Activated CD8-positive, alpha-beta memory T cell treated with anti-CD3 and anti-CD28 coated beads, Interleukin-2, amount 50 U/mL, for 1 hour (primary cell): Measurements from ENCODE around the gene TNFRSF13B.
"Not testable (repeated sequence)": the region's sequence is repeated elsewhere in the genome, so short reads cannot be mapped to it uniquely, and the experiment has no call there.

Experiments used
- DNase-seq: peaks from one replicate; pipeline ENCODE4 v3.0.0-alpha.2; 2020; ENCODE audit errors: extremely low read depth

Gene TNFRSF13B

DNA sequence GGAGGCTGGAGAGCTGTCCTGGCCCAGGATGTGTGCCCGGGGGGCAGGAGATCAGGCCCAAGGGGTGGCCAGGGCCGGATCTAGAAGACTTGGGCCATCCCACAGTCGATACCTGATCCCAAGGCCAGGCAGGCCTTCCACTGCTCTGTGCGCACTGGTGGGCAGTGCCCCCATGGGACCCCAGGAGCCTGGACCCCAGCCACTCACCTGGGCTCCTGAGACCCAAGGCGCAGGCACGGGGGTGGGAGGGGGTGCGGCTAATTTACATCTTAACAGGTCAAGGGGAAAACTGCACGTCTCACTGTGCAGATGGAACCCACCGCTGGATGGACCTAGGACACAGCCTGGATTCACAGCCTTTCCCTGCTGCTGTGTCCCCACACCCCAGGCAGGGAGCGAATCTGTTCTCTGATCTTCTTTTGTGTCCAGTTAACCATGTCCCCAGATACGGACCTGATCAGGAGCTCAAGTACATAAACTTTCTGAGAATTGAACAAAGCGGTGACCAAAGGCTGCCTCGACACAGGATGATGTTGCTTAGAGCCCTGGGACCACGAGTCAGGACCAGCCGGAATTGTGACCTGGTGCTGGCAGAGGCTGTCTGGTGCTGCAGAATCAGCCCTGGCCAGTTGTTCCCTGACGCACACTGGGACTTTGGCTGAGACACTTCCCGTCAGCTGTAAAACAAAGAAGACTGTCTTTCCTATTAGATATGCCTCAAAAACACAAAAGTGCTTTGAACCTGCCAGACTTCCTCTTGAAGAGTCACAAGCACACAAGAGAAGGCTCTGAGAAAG lies 60.6 kb downstream of the TNFRSF13B start:
- no peak for DNase-seq

DNA sequence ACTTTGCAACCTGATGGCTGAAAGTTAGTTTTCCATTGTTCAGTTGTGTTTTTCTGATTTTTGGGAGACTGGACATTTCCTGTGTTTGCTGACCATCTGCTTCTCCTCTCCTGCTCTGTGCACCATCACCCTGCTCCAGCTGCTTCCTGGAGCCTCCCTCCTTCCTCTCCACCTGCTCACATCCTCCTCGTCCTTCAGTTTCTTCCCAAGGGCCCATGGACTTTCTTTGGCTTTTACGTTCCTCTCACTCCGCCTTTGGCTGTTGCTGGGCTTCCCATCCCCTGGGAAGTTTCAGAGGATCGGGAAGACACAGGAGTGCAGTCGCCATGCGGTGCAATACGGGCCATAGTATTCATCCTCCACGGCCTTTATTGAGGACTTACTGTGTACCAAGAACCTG lies 61.6 kb downstream of the TNFRSF13B start:
- no peak for DNase-seq

DNA sequence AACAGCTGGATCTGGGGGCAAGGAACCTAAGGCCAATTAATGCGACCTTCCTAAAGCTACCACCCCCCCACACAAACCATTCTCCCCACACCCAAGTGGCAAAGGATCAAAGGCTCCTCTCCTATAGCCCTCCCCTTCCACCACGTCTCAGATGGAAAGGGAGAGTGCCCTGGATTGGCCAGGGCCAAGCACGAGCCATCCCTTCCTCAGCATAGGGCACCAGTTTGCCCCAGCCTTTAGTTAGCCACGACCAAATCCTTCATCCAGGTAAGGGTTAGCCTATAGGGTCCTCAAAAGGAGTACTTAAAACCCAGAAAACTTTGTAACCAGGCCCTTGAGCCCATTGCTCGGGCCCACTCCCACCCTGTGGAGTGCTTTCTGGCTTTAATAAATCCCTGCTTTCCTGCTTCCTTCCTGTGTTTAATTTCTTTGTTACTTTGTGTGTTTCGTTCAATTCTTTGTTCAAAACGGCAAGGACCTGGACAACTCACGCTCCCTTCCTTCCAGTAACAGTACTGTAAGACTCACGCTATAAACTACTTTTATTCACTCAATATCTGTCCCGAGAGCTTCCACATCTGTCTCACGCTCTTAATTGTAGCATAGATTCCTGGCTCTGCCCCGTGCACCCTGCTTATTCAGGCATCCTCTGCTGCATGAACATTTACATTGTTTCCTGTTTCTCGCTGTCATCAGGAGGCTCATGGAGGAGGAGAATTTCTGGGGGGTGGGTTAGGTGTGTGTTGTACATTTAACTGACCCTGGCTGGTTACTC lies 62.3 kb downstream of the TNFRSF13B start:
- no peak for DNase-seq

DNA sequence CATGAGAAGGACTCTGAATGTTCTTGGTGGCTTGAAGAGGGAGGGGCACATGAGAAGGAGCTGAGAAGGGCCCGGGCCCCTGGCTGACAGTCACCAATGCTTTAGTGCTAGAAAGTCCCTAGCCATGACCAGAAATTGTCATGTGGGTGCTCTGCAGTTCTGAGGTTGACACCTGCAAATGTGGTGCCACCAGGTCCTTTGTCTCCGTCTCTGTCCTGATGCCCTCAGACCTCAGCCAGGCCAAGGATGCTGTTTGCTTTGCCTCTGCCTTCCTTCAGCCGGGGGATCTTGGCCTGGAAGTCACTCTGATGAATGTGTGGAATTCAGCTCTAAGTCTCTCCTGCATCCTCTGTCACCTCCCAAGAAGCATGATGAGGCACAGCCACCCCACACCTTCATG lies 63.6 kb downstream of the TNFRSF13B start:
- DNase-seq, result no peak

DNA sequence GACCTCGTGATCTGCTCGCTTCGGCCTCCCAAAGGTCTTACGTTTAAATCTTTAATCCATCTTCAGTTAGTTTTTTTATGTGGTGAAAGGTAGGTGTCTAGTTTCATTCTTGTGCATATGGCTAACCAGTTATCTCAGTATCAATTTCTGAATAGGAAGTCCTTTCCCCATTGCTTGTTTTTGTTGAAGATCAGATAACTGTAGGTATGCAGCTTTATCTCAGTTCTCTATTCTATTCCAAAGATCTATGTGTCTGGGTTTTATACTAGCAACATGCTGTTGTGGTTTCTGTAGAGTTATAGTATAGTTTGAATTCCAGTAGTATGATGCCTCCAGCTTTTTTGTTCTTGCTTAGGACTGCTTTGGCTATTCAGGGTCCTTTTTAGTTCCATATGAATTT lies 65.2 kb downstream of the TNFRSF13B start:
- DNase-seq, result no peak

DNA sequence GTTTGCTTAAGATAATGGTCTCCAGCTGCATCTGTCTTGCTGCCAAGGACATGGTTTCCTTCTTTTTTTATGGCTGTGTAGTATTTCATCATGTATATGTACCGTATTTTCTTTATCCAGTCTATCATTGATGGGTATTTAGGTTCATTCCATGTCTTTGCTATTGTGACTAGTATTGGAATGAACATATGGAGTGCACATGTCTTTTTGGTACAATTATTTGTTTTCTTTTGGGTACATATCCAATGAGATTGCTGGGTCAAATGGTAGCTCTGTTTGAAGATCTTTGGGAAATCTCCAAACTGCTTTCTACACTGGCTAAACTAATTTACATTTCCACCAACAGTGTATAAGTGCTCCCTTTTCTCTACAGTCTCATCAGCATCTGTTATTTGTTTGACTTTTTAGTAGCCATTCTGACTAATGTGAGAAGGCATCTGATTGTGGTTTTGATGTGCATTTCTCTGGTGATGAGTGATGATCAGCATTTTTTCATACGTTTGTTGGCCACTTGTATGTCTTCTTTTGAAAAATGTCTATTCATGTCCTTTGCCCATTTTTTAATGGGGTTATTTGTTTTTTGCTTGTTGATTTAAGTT lies 66.2 kb downstream of the TNFRSF13B start:
- no peak for DNase-seq

DNA sequence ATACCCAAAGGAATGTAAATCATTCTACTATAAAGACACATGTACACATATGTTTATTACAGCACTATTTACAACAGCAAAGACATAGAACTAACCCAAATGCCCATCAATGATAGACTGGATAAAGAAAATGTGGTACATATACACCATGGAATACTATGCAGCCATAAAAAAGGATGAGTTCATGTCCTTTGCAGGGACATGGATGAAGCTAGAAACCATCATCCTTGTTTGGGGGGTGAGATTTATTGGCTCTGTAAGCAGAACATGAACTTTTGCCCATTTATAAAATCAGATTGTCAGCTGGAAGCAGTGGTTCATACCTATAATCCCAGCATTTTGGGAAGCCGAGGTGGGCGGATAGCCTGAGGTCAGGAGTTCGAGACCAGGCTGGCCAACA lies 68.8 kb downstream of the TNFRSF13B start:
- not testable (repeated sequence) for DNase-seq

DNA sequence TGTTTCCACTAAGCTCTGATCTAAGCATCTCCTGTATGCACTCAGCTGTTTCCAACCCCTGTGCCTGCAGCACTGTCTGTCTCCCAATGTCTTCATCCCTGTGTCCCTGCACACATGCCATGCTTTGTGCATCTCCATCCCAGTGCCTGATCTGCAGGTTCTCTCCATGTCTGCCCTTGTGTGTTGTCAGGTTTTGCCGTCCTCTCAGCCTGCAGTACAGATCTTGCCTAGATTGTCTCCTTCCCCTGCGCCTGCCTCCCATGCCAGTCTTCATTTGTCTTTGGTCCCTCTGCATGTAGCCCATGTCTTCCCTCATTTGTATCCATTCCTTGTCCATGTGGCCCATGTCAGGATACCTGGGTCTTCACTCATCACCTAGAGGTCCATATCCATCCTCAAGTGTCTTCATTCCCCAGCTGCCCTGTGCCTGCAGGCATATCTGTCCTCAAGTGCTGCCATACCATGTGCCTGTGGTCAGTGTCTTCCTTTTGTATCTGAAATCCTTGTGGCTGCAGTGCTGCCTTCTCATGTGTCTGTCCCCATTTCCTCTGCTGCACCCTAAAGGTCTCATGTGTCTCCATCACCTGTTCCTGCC lies 71.5 kb downstream of the TNFRSF13B start:
- no peak for DNase-seq

DNA sequence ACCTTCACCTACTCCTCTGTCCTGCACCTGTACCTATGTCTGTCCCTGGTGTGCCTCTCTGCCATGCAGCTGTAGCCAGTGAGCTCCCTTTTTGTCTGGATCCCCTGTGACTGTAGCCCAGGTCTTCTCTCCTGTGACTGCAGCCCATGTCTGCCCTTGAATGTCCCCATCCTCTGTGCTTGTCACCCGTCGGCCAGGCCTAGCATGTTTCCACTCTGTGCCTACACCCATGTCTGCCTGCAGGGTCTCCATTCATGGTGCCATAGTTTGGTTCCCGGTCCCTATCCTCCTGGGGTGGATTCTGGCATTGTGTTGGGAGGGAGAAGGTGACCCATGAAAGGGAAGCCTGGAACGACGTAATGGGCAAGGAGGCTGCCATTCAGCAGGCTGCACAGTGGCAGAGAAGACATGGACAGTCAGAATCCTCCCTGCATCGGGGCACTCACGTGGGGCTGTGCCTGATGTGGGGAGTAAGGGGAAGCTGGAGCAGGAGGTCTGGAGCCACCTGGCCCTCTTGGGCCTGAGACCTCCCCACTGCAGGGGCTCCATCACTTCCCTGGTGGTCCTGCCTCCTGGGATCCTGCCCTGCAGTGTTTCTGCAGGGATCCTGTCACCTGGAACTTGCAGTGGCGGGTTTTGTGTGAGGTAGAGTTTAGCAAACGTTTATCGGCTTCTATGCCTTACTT lies 74.6 kb downstream of the TNFRSF13B start:
- DNase-seq, result not testable (repeated sequence)

DNA sequence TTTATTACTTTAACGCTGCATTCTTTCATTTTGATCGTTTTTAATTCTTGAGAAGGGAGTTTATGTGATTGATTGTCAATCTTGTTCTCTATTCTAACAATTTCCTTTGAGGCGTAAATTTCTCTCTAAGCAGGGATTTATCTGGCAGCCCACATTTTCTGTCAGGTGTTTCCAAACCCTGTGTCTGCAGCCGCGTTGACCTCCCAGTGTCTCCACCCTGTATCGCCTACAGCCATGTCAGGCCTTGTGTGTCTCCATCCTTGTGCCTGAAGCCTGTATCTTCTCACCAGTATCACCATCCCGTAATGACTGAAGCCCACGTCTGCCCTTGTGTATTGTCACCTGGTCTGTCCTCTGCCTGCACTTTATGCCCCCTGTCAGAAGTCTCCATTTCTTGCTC lies 75.7 kb downstream of the TNFRSF13B start:
- DNase-seq, result not testable (repeated sequence)

DNA sequence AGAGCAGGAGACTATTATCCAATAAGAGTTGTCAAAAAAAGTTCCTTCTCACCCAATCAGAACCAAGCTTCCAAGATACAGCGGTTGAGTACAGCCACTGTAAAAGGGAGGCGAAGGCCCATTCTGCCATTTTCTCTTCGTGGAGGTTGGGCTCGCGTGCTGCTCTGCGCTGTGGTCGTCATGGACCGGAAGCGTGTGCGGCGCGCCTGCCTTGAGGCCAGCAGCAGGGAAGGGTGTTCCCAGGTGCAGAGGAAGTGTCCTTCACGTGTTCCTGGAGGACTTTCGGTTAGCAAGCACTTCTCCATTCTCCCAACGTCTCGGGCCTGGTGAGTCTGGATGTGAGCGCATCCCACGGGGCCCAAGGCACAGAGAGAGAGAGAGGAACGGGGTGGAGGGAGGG lies 78.4 kb downstream of the TNFRSF13B start:
- not testable (repeated sequence) for DNase-seq

DNA sequence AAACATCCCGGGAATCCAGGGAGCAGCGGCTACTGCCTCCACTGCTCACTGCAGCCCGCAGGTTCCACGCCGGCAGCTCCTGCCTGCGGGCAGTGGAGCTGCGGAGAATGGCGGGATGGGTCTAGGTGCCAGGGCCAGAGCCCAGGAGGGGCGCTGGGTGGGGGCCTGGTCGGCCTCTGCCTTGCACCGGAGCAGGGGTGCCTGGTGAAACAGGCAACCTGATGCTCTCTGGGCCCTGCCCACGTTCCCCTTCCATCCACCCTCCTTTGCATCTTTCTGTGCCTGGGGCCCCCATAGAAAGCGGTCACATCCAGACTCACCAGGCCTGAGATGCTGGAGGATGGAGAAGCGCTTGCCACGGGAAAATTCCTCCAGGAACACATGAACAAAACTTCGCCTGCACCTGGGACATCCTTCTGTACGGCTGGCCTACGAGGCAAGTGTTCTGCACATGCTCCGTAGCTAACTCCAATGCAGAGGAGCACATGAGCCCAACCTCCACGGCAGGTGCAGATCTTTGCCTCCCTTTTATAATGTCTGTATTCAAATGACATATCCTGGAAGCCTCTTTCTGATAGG lies 79.0 kb downstream of the TNFRSF13B start:
- DNase-seq, result not testable (repeated sequence)

DNA sequence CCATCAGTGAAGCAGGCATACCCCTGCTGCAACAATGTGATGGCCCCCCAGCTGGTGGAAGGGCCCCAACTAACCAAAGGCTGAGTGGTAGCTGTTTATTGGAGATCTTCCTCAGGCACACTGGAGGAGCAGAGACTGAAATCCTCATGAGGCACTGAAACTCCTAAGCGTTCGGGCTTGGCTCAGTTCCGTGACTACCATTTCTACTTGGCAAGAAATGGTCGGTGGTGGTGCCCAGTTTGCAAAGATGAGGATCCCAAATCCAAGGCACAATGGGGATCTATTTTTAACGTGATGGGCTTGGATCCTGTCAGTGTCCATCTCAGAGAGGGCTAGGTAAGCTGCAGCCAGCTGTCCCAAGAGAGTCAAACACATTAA lies 82.8 kb downstream of the TNFRSF13B start:
- no peak for DNase-seq
